ENCODE measurements around the gene PEA15.

PEA15 gene

DNA sequence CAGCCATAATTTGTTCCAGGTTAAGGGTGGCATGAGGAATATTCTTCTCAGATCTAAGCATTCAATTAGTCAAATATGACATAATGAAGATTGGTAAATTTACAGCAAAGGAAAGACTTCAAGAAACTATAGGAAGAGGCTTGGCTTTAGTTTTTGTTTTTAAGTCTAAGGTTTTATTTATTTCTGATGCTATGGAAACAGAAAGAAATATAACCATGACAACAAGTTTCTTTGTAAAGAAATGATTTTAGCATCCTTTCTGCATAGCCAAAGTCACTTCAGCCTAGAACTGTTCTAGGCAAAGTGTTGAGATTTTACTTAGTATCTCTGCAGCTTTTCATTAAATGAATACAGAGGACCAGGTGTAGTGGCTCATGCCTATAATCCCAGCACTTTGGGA, 27.7 kb downstream of the PEA15 start:
- Histone ChIP-seq H3K27ac (replicated peaks) (no peak overlapping the region), H3K4me3 (replicated peaks; ENCODE audit: insufficient read depth, low read length) (no peak overlapping the region), H3K27me3 (ENCODE audit: insufficient read depth, poor library complexity, severe bottlenecking) (no peaks in the 10 kb centered on the region)
- TF ChIP-seq POLR2AphosphoS5 (IDR thresholded peaks at IDR 0.05; ENCODE audit: low read depth) (no peak), SPI1 (IDR thresholded peaks at IDR 0.05; ENCODE audit: borderline replicate concordance, low read depth) (no peak), GABPA (IDR thresholded peaks at IDR 0.05; ENCODE audit: low read depth) (no peak)
- TF ChIP-seq, protein P1, sequence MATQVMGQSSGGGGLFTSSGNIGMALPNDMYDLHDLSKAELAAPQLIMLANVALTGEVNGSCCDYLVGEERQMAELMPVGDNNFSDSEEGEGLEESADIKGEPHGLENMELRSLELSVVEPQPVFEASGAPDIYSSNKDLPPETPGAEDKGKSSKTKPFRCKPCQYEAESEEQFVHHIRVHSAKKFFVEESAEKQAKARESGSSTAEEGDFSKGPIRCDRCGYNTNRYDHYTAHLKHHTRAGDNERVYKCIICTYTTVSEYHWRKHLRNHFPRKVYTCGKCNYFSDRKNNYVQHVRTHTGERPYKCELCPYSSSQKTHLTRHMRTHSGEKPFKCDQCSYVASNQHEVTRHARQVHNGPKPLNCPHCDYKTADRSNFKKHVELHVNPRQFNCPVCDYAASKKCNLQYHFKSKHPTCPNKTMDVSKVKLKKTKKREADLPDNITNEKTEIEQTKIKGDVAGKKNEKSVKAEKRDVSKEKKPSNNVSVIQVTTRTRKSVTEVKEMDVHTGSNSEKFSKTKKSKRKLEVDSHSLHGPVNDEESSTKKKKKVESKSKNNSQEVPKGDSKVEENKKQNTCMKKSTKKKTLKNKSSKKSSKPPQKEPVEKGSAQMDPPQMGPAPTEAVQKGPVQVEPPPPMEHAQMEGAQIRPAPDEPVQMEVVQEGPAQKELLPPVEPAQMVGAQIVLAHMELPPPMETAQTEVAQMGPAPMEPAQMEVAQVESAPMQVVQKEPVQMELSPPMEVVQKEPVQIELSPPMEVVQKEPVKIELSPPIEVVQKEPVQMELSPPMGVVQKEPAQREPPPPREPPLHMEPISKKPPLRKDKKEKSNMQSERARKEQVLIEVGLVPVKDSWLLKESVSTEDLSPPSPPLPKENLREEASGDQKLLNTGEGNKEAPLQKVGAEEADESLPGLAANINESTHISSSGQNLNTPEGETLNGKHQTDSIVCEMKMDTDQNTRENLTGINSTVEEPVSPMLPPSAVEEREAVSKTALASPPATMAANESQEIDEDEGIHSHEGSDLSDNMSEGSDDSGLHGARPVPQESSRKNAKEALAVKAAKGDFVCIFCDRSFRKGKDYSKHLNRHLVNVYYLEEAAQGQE (IDR thresholded peaks at IDR 0.05; ENCODE audit: insufficient replicate concordance, low read depth), result no peak
- TF ChIP-seq, protein P2, sequence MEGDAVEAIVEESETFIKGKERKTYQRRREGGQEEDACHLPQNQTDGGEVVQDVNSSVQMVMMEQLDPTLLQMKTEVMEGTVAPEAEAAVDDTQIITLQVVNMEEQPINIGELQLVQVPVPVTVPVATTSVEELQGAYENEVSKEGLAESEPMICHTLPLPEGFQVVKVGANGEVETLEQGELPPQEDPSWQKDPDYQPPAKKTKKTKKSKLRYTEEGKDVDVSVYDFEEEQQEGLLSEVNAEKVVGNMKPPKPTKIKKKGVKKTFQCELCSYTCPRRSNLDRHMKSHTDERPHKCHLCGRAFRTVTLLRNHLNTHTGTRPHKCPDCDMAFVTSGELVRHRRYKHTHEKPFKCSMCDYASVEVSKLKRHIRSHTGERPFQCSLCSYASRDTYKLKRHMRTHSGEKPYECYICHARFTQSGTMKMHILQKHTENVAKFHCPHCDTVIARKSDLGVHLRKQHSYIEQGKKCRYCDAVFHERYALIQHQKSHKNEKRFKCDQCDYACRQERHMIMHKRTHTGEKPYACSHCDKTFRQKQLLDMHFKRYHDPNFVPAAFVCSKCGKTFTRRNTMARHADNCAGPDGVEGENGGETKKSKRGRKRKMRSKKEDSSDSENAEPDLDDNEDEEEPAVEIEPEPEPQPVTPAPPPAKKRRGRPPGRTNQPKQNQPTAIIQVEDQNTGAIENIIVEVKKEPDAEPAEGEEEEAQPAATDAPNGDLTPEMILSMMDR (IDR thresholded peaks at IDR 0.05; ENCODE audit: insufficient read depth, low read length), result no peak
- no peak for DNase-seq (ENCODE audit: low read depth in 1 of 2, low spot score in 1 of 2)

DNA sequence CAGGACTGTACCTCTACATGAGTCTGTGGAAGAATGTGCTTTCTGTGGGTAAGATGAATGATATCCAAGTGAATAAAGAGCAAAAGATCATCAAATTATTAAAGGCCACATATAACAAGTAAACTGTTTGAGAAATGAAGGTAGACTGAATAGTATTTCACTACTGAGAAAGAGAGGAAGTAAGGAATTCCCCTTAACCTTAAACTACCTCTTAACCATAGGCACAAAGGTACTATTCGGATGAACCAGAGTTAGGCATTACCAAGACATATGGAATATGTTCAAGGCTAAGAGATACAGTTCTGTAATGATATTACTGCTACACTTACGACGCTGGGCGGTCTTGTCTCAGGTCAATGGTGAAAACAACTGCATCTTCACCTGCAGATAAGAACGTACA, 31.6 kb downstream of the PEA15 start:
- no peak for DNase-seq (ENCODE audit: low read depth in 1 of 2, low spot score in 1 of 2)
- Histone ChIP-seq H3K4me3 (replicated peaks; ENCODE audit: insufficient read depth, low read length) (no peak overlapping the region), H3K27ac (replicated peaks) (no peak overlapping the region), H3K27me3 (ENCODE audit: insufficient read depth, poor library complexity, severe bottlenecking) (no peaks in the 10 kb centered on the region)
- TF ChIP-seq GABPA (IDR thresholded peaks at IDR 0.05; ENCODE audit: low read depth) (no peak), SPI1 (IDR thresholded peaks at IDR 0.05; ENCODE audit: borderline replicate concordance, low read depth) (no peak), POLR2AphosphoS5 (IDR thresholded peaks at IDR 0.05; ENCODE audit: low read depth) (no peak)
- TF ChIP-seq, protein P2 (IDR thresholded peaks at IDR 0.05; ENCODE audit: insufficient read depth, low read length), result no peak
- TF ChIP-seq, protein P1 (IDR thresholded peaks at IDR 0.05; ENCODE audit: insufficient replicate concordance, low read depth), result no peak

DNA sequence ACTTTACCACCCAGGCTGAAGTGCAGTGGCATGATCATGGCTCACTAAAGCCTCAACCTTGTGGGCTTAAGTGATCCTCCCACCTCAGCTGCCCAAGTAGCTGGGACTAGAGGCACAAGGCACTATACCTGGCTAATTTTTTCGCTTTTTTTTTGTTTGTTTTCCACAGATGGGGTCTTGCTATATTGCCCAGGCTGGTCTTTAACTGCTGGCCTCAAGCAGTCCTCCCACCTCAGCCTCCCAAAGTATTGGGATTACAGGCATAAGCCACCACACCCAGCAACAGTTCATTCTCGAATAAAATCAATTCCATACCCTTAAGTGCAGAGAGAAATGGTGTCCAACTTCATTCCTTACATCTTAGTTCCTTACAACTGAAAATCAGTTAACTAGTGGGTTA, 32.4 kb downstream of the PEA15 start:
- H3K27me3 ChIP-seq (ENCODE audit: insufficient read depth, poor library complexity, severe bottlenecking), result no peaks in the 10 kb centered on the region
- no peak for DNase-seq (ENCODE audit: low read depth in 1 of 2, low spot score in 1 of 2)
- TF ChIP-seq, protein P1 (IDR thresholded peaks at IDR 0.05; ENCODE audit: insufficient replicate concordance, low read depth), result no peak
- TF ChIP-seq SPI1 (IDR thresholded peaks at IDR 0.05; ENCODE audit: borderline replicate concordance, low read depth) (no peak), POLR2AphosphoS5 (IDR thresholded peaks at IDR 0.05; ENCODE audit: low read depth) (no peak), GABPA (IDR thresholded peaks at IDR 0.05; ENCODE audit: low read depth) (no peak)
- H3K27ac ChIP-seq (replicated peaks), result no peak overlapping the region
- H3K4me3 ChIP-seq (replicated peaks; ENCODE audit: insufficient read depth, low read length), result no peak overlapping the region
